Activated CD4-positive, alpha-beta T cell treated with anti-CD3 and anti-CD28 coated beads, Interleukin-2, amount 50 U/mL, for 24 hours (primary cell): Measurements from ENCODE around the gene SMIM1.

ENCODE experiments used
- DNase-seq, 2 donors: peaks; one replicate each; pipeline ENCODE4 v3.0.0-alpha.2; 2020; ENCODE audit warnings: low read depth in 1 of 2, low spot score in 1 of 2

Gene SMIM1

GRCh38 chr1:3775490-3776230, 3.1 kb downstream of the SMIM1 start:
- DNase-seq: peak in 1 of 2 donors; percentile 21

GRCh38 chr1:3776231-3776961, 3.8 kb downstream of the SMIM1 start:
- DNase-seq: no peak

- no peak for DNase-seq
Measured at GRCh38 chr1:3777078-3777547, 4.6 kb downstream of the SMIM1 start.

- DNase-seq: no peak
Measured at GRCh38 chr1:3777647-3778589, 5.4 kb downstream of the SMIM1 start.

GRCh38 chr1:3778590-3779264, 6.2 kb downstream of the SMIM1 start:
- DNase-seq: no peak

- no peak for DNase-seq
Measured at GRCh38 chr1:3779265-3779911, 6.8 kb downstream of the SMIM1 start.

GRCh38 chr1:3779912-3780416, 7.4 kb downstream of the SMIM1 start:
- no peak for DNase-seq

- DNase-seq: no peak
Measured at GRCh38 chr1:3780901-3781300, 8.4 kb downstream of the SMIM1 start.

- no peak for DNase-seq
Measured at GRCh38 chr1:3783651-3784474, 11.3 kb downstream of the SMIM1 start.

- no peak for DNase-seq
Measured at GRCh38 chr1:3785045-3785444, 12.5 kb downstream of the SMIM1 start.

- no peak for DNase-seq
Measured at GRCh38 chr1:3785456-3786157, 13.1 kb downstream of the SMIM1 start.

GRCh38 chr1:3786468-3787348, 14.2 kb downstream of the SMIM1 start:
- DNase-seq: no peak

- DNase-seq: peak in 1 of 2 donors; percentile 22
Measured at GRCh38 chr1:3787349-3787715, 14.8 kb downstream of the SMIM1 start.

- no peak for DNase-seq
Measured at GRCh38 chr1:3787745-3788605, 15.4 kb downstream of the SMIM1 start.

- no peak for DNase-seq
Measured at GRCh38 chr1:3788756-3789420, 16.3 kb downstream of the SMIM1 start.
